ENCODE data around the gene PPAN. TPM values are rescaled to one million over a fixed set of nuclear protein-coding genes. Genes with fewer than 3 reads are reported as not detected.

The PPAN gene
- total RNA-seq, 3 donors from 2014 or later, result 36.4 to 42.0 (median 40.3) TPM

DNA sequence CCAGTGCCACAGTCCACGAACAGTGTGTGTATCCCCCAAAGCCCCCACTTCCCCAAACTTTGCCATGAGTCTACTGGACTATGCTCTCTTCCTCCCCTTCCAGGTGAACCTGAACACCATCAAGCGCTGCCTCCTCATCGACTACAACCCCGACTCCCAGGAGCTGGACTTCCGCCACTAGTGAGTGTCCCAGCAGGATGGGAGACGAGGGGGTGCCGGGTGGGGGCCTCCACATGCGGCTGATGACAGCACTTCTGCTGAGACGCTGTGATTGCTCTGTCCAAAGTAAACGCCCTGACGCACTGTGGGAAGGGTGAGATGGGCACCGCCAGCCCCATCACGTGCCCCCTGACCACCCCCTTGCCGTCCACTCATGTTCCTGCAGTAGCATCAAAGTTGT lies 3.4 kb downstream of the PPAN start:
- ATAC-seq (no peak), DNase-seq (no peak)
- peaks cover 14% of the 10 kb centered on the region for H3K36me3 ChIP-seq (ENCODE audit: low read depth)
- H3K4me3 ChIP-seq, result no peak overlapping the region
- no peaks in the 10 kb centered on the region for H3K9me3 ChIP-seq
- intact Hi-C loops (cut with DNase I, micrococcal nuclease), result no loop called here
- TF ChIP-seq, protein P1, sequence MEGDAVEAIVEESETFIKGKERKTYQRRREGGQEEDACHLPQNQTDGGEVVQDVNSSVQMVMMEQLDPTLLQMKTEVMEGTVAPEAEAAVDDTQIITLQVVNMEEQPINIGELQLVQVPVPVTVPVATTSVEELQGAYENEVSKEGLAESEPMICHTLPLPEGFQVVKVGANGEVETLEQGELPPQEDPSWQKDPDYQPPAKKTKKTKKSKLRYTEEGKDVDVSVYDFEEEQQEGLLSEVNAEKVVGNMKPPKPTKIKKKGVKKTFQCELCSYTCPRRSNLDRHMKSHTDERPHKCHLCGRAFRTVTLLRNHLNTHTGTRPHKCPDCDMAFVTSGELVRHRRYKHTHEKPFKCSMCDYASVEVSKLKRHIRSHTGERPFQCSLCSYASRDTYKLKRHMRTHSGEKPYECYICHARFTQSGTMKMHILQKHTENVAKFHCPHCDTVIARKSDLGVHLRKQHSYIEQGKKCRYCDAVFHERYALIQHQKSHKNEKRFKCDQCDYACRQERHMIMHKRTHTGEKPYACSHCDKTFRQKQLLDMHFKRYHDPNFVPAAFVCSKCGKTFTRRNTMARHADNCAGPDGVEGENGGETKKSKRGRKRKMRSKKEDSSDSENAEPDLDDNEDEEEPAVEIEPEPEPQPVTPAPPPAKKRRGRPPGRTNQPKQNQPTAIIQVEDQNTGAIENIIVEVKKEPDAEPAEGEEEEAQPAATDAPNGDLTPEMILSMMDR (IDR thresholded peaks at IDR 0.05), result no peak
- H3K4me1 ChIP-seq (ENCODE audit: low read depth), result peaks cover 16% of the 10 kb centered on the region

DNA sequence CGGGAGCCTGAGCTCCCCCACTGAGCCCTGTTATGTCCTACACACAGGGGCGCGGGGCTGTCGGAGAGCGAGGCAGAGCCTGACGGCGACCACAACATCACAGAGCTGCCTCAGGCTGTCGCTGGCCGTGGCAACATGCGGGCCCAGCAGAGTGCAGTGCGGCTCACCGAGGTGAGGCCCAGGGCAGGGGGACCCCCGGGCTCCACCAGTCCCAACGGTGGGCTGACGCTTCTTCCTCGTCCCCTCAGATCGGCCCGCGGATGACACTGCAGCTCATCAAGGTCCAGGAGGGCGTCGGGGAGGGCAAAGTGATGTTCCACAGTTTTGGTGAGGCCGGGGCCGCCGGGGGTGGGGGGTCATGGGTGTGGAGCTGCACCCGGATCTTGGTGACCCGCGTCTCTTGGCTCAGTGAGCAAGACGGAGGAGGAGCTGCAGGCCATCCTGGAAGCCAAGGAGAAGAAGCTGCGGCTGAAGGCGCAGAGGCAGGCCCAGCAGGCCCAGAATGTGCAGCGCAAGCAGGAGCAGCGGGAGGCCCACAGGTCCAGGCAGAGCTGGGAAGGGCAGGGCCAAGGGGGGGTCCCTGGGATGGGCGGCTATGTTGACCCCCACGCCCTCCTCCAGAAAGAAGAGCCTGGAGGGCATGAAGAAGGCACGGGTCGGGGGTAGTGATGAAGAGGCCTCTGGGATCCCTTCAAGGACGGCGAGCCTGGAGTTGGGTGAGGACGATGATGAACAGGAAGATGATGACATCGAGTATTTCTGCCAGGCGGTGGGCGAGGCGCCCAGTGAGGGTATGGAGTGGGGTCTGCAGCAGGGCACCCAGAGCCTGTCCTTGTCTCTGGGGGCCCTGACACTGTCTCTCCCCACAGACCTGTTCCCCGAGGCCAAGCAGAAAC lies 4.2 kb downstream of the PPAN start:
- intact Hi-C loops (cut with DNase I, micrococcal nuclease), result no loop called here
- DNase-seq (peak in 1 of 3 donors; percentile 57), ATAC-seq (no peak)
- H3K9me3 ChIP-seq, result no peaks in the 10 kb centered on the region
- H3K36me3 ChIP-seq (ENCODE audit: low read depth), result peaks cover 14% of the 10 kb centered on the region
- TF ChIP-seq, protein P1 (IDR thresholded peaks at IDR 0.05), result no peak
- no peak overlapping the region for H3K4me3 ChIP-seq
- peaks cover 16% of the 10 kb centered on the region for H3K4me1 ChIP-seq (ENCODE audit: low read depth)

DNA sequence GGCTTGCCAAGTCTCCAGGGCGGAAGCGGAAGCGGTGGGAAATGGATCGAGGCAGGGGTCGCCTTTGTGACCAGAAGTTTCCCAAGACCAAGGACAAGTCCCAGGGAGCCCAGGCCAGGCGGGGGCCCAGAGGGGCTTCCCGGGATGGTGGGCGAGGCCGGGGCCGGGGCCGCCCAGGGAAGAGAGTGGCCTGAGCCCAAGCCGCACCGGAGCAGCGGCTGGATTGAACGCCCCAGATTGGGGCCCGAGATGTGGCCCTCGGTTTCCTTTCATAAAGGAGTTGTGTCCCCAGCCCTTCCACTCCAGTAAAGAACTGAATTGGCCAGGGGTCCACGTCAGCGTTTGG lies 4.8 kb downstream of the PPAN start:
- DNase-seq (no peak), ATAC-seq (no peak)
- Histone ChIP-seq H3K9me3 (no peaks in the 10 kb centered on the region), H3K4me3 (no peak overlapping the region), H3K36me3 (ENCODE audit: low read depth) (peaks cover 14% of the 10 kb centered on the region), H3K4me1 (ENCODE audit: low read depth) (peaks cover 12% of the 10 kb centered on the region)
- TF ChIP-seq, protein P1 (IDR thresholded peaks at IDR 0.05), result no peak
- intact Hi-C loops (cut with DNase I, micrococcal nuclease), result no loop called here

DNA sequence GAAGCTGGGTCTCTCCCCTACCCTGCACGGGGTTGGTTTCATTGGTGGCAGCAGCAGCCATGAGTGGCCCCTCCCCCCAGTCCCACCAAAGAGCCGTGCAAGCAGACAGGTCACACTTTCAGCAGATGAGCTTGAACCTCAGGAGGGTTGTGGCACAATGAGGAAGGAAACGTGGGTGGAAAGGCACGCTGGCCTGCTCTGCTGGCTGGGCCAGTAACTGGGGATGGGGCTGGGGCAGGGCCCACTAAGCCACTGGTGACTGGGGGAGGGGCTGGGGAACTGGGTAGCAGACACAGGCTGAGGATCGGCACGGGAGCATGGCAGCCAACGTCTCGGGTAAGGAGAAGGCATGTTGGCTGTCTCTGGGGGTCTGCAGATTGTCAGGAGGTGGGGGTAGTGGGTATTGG lies 5.2 kb downstream of the PPAN start, which contains the start of gene P2RY11:
P2RY11 (plus strand) TSS at position 289 of the 407 bp plus-strand sequence; CDS start at position 318, 29 bp downstream.
- peak; percentile 3 for ATAC-seq
- H3K4me1 ChIP-seq (ENCODE audit: low read depth), result peaks cover 11% of the 10 kb centered on the region
- H3K9me3 ChIP-seq, result no peaks in the 10 kb centered on the region
- DNase-seq, result peak; percentile 57 to 67 (median 59)
- H3K36me3 ChIP-seq (ENCODE audit: low read depth), result peaks cover 12% of the 10 kb centered on the region
- H3K4me3 ChIP-seq, result no peak within 1 kb of the TSS
- TF ChIP-seq, protein P1 (IDR thresholded peaks at IDR 0.05), result no peak
- intact Hi-C loops (cut with DNase I, micrococcal nuclease), result no loop called here

DNA sequence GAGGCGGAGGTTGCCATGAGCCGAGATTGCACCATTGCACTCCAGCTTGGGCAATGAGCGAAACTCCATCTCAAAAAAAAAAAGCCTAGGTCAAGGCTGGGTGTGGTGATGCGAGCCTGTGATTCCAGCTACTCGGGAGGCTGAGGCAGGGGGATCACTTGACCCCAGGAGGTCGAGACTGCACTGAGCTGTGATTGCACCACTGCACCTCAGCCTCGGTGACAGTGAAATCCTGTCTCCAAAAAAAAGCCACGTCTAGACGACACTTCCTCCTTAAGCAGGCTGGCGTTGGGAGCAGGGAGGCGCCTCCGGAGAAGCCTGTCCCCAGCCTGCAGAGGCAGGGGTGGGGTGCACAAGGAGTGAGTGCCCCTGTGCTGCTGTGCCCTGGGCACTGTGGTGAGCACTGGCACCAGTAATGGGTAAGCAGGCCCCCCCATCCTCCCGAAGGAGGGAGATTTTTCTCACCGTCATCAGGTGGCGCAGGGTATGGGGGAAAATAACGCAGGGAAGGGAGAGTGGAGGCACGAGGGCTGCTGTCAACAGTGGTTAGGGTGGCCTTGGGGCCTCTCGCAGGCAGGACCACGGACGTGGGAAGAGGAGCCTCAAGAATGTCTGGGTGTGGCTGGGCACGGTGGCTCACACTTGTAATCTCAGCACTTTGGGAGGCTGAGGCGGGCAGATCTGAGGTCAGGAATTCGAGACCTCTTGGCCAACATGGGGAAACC lies 6.0 kb downstream of the PPAN start:
- peaks cover 12% of the 10 kb centered on the region for H3K36me3 ChIP-seq (ENCODE audit: low read depth)
- peaks cover 5% of the 10 kb centered on the region for H3K4me1 ChIP-seq (ENCODE audit: low read depth)
- peak; percentile 2 for ATAC-seq
- no peaks in the 10 kb centered on the region for H3K9me3 ChIP-seq
- TF ChIP-seq, protein P1 (IDR thresholded peaks at IDR 0.05), result no peak
- DNase-seq, result peak in 2 of 3 donors; percentile 46 to 57
- H3K4me3 ChIP-seq, result no peak overlapping the region
- intact Hi-C loops (cut with DNase I, micrococcal nuclease), result no loop called here
